Measurements from ENCODE around the gene TCTN1.
"Not testable (repeated sequence)": the region's sequence is repeated elsewhere in the genome, so short reads cannot be mapped to it uniquely, and the experiment has no call there.

TCTN1 gene

GRCh38 chr12:110599334-110599733 lies 14.6 kb upstream of the TCTN1 start:
- no peak for DNase-seq (ENCODE audit: low read depth, low spot score)
- no peak overlapping the region for H3K4me3 ChIP-seq (ENCODE audit: low read depth, low read length)
- ChIA-PET POLR2A (no interaction called here), CTCF (interaction anchor here (0.9 to 19.8 kb wide), 14 partner anchors 8 to 147 kb away, joined by 3 to 671 read pairs (median 48); partner anchors contain the start of genes ARPC3, FAM216A, GPN3 and RAD9B)
- no peak for TF ChIP-seq CTCF (IDR thresholded peaks at IDR 0.05; ENCODE audit: insufficient read depth, low read length, missing control alignments)

- no peak for DNase-seq (ENCODE audit: low read depth, low spot score)
- ChIA-PET POLR2A (no interaction called here), CTCF (interaction anchor here (0.7 to 19.8 kb wide), 23 partner anchors 9 to 288 kb away, joined by 3 to 671 read pairs (median 20); partner anchors contain the start of genes ARPC3, FAM216A, GPN3 and RAD9B)
These were observed 13.7 kb upstream of the TCTN1 start for GRCh38 chr12:110600254-110600653.

GRCh38 chr12:110602085-110602814 lies 11.7 kb upstream of the TCTN1 start:
- POLR2A ChIA-PET; H3K4me3 ChIP-seq (ENCODE audit: low read depth, low read length); DNase-seq (ENCODE audit: low read depth, low spot score): not testable (repeated sequence)
- peak; percentile 47 for TF ChIP-seq CTCF (IDR thresholded peaks at IDR 0.05; ENCODE audit: insufficient read depth, low read length, missing control alignments)
- CTCF ChIA-PET: interaction anchor here (0.8 to 19.8 kb wide), 43 partner anchors 8 to 293 kb away, joined by 3 to 671 read pairs (median 8); partner anchors contain the start of genes ARPC3, FAM216A, GPN3 and RAD9B

More at GRCh38 chr12:110600254-110600653, 13.7 kb upstream of the TCTN1 start:
- TF ChIP-seq CTCF (IDR thresholded peaks at IDR 0.05; ENCODE audit: insufficient read depth, low read length, missing control alignments): peak; percentile 5
- H3K4me3 ChIP-seq (ENCODE audit: low read depth, low read length): no peak overlapping the region

GRCh38 chr12:110606253-110606611 lies 7.7 kb upstream of the TCTN1 start:
- no peak overlapping the region for H3K4me3 ChIP-seq (ENCODE audit: low read depth, low read length)
- no peak for TF ChIP-seq CTCF (IDR thresholded peaks at IDR 0.05; ENCODE audit: insufficient read depth, low read length, missing control alignments)
- POLR2A ChIA-PET: no interaction called here
- CTCF ChIA-PET: interaction anchor here (8.9 to 19.8 kb wide), 2 partner anchors 98 to 154 kb away, joined by 195 to 671 read pairs; partner anchors contain the start of genes ARPC3, RAD9B and VPS29
- DNase-seq (ENCODE audit: low read depth, low spot score): no peak

- TF ChIP-seq CTCF (IDR thresholded peaks at IDR 0.05; ENCODE audit: insufficient read depth, low read length, missing control alignments): no peak
- peak overlapping the region; percentile 84 for H3K4me3 ChIP-seq (ENCODE audit: low read depth, low read length)
- ChIA-PET POLR2A (interaction anchor here (0.6 to 0.7 kb wide), 2 partner anchors 40 to 130 kb away, joined by 4 read pairs; no protein-coding TSS in a partner anchor), CTCF (interaction anchor here (0.8 to 9.0 kb wide), 9 partner anchors 11 to 165 kb away, joined by 3 to 88 read pairs (median 3); partner anchors contain the start of genes ARPC3, FAM216A and GPN3)
- no peak for DNase-seq (ENCODE audit: low read depth, low spot score)
These were observed 708 bp upstream of the TCTN1 start for GRCh38 chr12:110613071-110613770.

GRCh38 chr12:110615171-110615570 lies 1.2 kb downstream of the TCTN1 start:
- ChIA-PET POLR2A (no interaction called here), CTCF (interaction anchor here (1.3 to 9.0 kb wide), 5 partner anchors 13 to 273 kb away, joined by 4 to 88 read pairs (median 5); partner anchors contain the start of genes FAM216A and GPN3)
- H3K4me3 ChIP-seq (ENCODE audit: low read depth, low read length): no peak overlapping the region
- no peak for TF ChIP-seq CTCF (IDR thresholded peaks at IDR 0.05; ENCODE audit: insufficient read depth, low read length, missing control alignments)
- no peak for DNase-seq (ENCODE audit: low read depth, low spot score)
